ENCODE results near the gene CACNA1F. TPM values are rescaled to one million over a fixed set of nuclear protein-coding genes. Genes with fewer than 3 reads are reported as not detected.
A peak's percentile ranks its signal among the peaks of the same experiment; 100 is the strongest.

The CACNA1F gene
- total RNA-seq, 1 experiment from 2014 or later = 0.05 TPM

- no TSS peak for BruUV-seq (replicated peaks)
- Mint-ChIP-seq H3K27me3 (ENCODE audit: insufficient read depth, unreplicated experiment) (no peaks in the 10 kb centered on the region), H3K4me1 (ENCODE audit: low read depth, unreplicated experiment) (no peaks in the 10 kb centered on the region), H3K9me3 (ENCODE audit: unreplicated experiment) (no peaks in the 10 kb centered on the region), H3K36me3 (ENCODE audit: insufficient read depth, unreplicated experiment) (peaks cover 11% of the 10 kb centered on the region), H3K4me3 (ENCODE audit: unreplicated experiment) (peak overlapping the region; percentile 66), H3K27ac (ENCODE audit: unreplicated experiment) (peak overlapping the region; percentile 73)
- Histone ChIP-seq H3K27me3 (replicated peaks; ENCODE audit: control insufficient read depth, insufficient read depth, low read length) (no peaks in the 10 kb centered on the region), H3K36me3 (ENCODE audit: control insufficient read depth, insufficient read depth, low read length) (no peaks in the 10 kb centered on the region), H3K4me1 (0 out of 2 replicates have a peak, but pooled peaks cover 5% of the 10 kb centered on the region), H3K9me3 (no peaks in the 10 kb centered on the region), H3K4me3 (ENCODE audit: low read depth, low read length) (no peak overlapping the region)
- TF ChIP-seq CTCF (IDR thresholded peaks at IDR 0.05; ENCODE audit: insufficient read depth in 1 of 2, low read depth in 1 of 2, low read length in 1 of 2, severe bottlenecking in 1 of 2, unreplicated experiment in 1 of 2) = no peak
- intact Hi-C loops (cut with micrococcal nuclease; ENCODE audit: unreplicated experiment) = no loop called here
- POLR2A ChIA-PET = no interaction called here
- DNase-seq = no peak
- CTCF ChIA-PET = interaction anchor here (0.6 kb wide), 1 partner anchor 18 kb away, joined by 4 read pairs; no protein-coding TSS in a partner anchor
Measured at GRCh38 chrX:49183701-49184281, 49.3 kb downstream of the CACNA1F start.

DNA sequence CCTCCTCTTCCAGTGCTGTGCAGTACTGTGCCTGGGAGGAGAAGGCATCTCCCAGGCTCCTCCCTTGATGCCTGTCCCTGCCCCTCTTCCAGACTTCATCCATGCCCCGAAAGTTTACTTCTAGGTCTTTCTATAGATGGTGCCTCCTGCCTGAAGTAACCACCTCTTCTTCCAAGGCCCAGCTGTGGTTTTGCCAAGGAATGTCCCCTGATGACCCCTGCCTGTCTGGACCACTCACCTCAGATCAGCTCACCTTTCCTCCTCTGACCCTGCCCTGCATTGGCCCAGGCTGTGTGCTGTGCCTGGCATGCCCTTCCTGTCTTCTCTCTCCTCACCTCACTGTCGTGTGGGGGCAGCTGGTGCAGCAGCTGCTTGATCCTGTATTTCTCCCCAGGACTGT lies 53.8 kb downstream of the CACNA1F start:
- peaks cover 22% of the 10 kb centered on the region for H3K36me3 Mint-ChIP-seq (ENCODE audit: insufficient read depth, unreplicated experiment)
- CTCF ChIA-PET = no interaction called here

GRCh38 chrX:49178537-49178936 lies 54.6 kb downstream of the CACNA1F start:
- H3K9me3 ChIP-seq = no peaks in the 10 kb centered on the region
- no peak for DNase-seq
- Mint-ChIP-seq H3K27me3 (ENCODE audit: insufficient read depth, unreplicated experiment) (no peaks in the 10 kb centered on the region), H3K27ac (ENCODE audit: unreplicated experiment) (no peak overlapping the region), H3K4me3 (ENCODE audit: unreplicated experiment) (no peak overlapping the region), H3K4me1 (ENCODE audit: low read depth, unreplicated experiment) (peaks cover 14% of the 10 kb centered on the region), H3K36me3 (ENCODE audit: insufficient read depth, unreplicated experiment) (peaks cover 22% of the 10 kb centered on the region), H3K9me3 (ENCODE audit: unreplicated experiment) (no peaks in the 10 kb centered on the region)
- TF ChIP-seq CTCF (IDR thresholded peaks at IDR 0.05; ENCODE audit: insufficient read depth in 1 of 2, low read depth in 1 of 2, low read length in 1 of 2, severe bottlenecking in 1 of 2, unreplicated experiment in 1 of 2) = no peak
- H3K4me1 ChIP-seq = no peaks in the 10 kb centered on the region
- POLR2A ChIA-PET = no interaction called here
- CTCF ChIA-PET = no interaction called here
- no peaks in the 10 kb centered on the region for H3K27me3 ChIP-seq (replicated peaks; ENCODE audit: control insufficient read depth, insufficient read depth, low read length)
- BruUV-seq (replicated peaks) = no TSS peak
- no peak overlapping the region for H3K4me3 ChIP-seq (ENCODE audit: low read depth, low read length)
- intact Hi-C loops (cut with micrococcal nuclease; ENCODE audit: unreplicated experiment) = loop anchor here (10.0 kb wide), 1 partner anchor 56 kb away; the partner anchor contains the start of genes CACNA1F and CCDC22
- no peaks in the 10 kb centered on the region for H3K36me3 ChIP-seq (ENCODE audit: control insufficient read depth, insufficient read depth, low read length)

More for the DNA sequence above, 53.8 kb downstream of the CACNA1F start:
- H3K9me3 ChIP-seq = no peaks in the 10 kb centered on the region
- H3K4me3 Mint-ChIP-seq (ENCODE audit: unreplicated experiment) = no peak overlapping the region
- POLR2A ChIA-PET = no interaction called here
- intact Hi-C loops (cut with micrococcal nuclease; ENCODE audit: unreplicated experiment) = loop anchor here (10.0 kb wide), 1 partner anchor 55 kb away; the partner anchor contains the start of genes CACNA1F and CCDC22
- H3K36me3 ChIP-seq (ENCODE audit: control insufficient read depth, insufficient read depth, low read length) = no peaks in the 10 kb centered on the region
- no peaks in the 10 kb centered on the region for H3K27me3 Mint-ChIP-seq (ENCODE audit: insufficient read depth, unreplicated experiment)
- peaks cover 11% of the 10 kb centered on the region for H3K4me1 Mint-ChIP-seq (ENCODE audit: low read depth, unreplicated experiment)
- no TSS peak for BruUV-seq (replicated peaks)
- no peaks in the 10 kb centered on the region for H3K9me3 Mint-ChIP-seq (ENCODE audit: unreplicated experiment)
- no peaks in the 10 kb centered on the region for H3K4me1 ChIP-seq
- TF ChIP-seq CTCF (IDR thresholded peaks at IDR 0.05; ENCODE audit: insufficient read depth in 1 of 2, low read depth in 1 of 2, low read length in 1 of 2, severe bottlenecking in 1 of 2, unreplicated experiment in 1 of 2) = no peak
- H3K27ac Mint-ChIP-seq (ENCODE audit: unreplicated experiment) = no peak overlapping the region
- no peak overlapping the region for H3K4me3 ChIP-seq (ENCODE audit: low read depth, low read length)
- H3K27me3 ChIP-seq (replicated peaks; ENCODE audit: control insufficient read depth, insufficient read depth, low read length) = no peaks in the 10 kb centered on the region
- DNase-seq = no peak
